Measurements from ENCODE around the gene FAIM2.
"Not testable (repeated sequence)": the region's sequence is repeated elsewhere in the genome, so short reads cannot be mapped to it uniquely, and the experiment has no call there.

The FAIM2 gene

DNA sequence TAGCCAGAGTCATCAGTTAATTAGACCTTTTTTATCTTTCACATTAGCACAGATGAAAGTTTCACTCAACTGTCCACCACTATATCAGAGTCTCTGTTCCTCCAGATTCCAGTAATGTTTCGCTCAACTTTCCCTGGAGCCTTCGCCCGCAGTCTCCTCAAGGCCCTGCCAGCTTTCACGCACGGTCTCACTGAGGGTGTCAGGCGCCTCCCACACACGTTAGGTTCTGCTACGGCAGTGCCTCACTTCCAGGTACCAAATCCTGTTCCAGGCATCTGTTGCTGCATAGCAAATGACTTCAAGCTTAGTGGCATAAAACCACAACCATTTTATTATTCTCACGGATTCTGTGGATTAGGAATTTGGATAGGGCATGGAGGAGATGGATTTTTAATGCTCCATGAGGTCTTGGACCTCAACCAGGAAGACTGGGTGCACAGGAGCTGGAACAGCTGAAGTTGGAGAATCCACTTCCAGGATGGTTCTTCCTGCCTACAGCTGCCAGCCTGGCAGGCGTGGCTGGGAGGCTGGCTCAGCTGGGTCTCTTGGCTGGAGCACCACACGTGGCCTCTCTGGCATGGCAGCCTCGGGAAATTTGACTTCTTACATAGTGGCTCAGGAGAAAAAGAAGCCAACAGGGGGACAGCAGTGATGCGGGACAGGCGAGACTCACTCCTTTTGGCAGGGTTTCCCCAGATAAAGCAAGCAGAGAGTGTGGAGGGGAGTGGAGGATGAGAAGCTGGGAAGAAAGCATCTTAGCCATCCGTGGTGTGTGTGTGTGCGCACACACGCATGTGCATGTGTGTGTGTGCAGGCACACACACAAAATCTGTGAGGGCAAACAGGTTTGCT lies 39.5 kb downstream of the FAIM2 start:
- no peak for DNase-seq (ENCODE audit: low spot score)

DNA sequence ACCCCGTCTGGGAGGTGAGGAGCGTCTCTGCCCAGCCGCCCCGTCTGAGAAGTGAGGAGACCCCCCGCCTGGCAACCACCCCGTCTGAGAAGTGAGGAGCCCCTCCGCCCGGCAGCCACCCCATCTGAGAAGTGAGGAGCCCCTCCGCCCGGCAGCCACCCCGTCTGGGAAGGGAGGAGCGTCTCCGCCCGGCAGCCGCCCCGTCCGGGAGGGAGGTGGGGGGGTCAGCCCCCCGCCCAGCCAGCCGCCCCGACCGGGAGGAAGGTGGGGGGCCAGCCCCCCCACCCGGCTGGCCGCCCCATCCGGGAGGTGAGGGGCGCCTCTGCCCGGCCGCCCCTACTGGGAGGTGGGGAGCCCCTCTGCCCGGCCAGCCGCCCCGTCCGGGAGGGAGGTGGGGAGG lies 42.8 kb downstream of the FAIM2 start:
- not testable (repeated sequence) for DNase-seq (ENCODE audit: low spot score)

DNA sequence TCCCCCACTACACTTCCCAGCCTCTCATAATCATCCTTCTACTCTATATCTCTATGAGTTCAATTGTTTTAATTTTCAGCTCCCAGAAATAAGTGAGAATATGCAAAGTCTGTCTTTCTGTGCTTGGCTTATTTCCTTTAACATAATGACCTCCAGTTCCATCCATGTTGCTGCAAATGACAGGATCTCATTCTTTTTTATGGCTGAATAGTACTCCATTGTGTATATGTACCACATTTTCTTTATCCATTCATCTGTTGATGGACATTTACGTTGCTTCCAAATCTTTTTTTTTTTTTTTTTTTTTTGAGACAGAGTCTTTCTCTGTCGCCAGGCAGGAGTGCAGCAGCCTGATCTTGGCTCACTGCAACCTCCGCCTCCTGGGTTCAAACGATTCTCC lies 47.8 kb downstream of the FAIM2 start:
- DNase-seq (ENCODE audit: low spot score): not testable (repeated sequence)

DNA sequence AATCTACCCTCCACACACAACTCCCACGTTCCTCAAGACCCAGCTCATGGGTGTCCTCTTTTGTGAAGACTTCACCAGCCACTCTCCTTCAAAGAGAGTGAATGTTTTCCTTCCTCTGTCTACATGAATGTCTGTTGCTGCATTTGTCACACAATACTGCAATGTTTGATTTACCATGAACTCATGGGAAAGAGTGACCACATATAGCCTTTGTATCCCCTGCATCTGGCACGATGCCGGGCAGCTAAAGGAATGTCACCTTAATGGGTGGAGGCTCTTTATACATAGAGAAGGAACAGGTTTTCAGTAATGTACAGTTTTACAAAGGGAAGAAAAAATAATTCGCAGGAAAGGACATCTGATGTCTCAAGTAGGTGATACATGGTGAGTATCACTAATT lies 48.7 kb downstream of the FAIM2 start:
- no peak for DNase-seq (ENCODE audit: low spot score)

DNA sequence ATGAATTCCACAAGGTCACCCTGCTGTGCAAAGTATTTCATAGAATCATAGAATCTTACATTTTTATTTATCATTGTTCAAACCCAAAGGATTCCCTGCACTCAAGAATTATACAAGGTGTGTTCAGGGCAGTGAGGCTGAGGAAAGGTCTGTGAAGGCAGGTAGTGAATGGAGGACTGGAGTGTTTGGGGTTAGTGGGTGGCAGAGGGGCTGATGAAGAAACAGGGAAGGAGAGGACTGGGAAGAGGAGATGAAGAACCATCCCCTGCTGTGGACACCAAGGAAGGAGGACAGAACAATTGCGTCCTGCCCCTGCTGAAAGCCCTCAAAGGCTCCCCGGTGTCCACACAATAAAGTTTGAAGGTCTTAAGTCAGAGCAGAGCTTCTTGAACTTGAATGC lies 50.0 kb downstream of the FAIM2 start:
- DNase-seq (ENCODE audit: low spot score): no peak

DNA sequence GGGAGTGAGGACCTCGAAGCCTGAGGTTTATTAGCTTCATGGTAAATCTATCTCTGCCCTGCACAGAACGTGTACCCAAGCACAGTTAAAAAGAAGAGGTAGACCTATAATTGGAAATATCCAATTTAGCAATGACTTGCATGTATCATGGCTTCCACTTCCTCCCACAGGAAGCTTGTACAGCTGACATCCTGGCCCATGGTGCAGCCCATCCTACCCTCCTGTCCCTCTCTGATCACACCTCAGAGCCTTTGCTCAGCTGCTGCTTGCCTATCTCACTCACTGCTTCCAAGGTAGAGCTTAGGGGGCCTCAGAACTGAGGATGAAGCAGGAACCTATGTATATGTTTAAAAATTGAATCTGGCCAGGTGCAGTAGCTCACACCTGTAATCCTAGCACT lies 56.5 kb downstream of the FAIM2 start:
- no peak for DNase-seq (ENCODE audit: low spot score)

DNA sequence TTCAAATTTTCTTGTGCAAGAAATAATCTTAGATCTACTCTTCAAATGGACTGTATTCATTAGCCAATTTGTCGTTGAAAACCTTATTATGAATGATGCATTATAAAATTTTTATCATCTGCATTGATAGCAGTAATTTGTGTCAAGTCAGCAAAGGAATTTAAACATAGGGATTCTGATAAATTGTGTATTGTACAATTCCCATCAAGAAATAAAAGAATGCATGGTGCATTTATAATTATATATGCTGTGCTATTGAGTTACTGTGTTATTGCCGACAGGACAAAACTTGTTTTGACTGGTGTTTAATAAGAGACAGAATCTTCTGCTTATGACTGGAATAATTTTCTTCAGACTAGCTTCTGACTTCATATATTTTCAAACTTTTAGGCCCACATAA lies 57.7 kb downstream of the FAIM2 start:
- DNase-seq (ENCODE audit: low spot score): no peak

DNA sequence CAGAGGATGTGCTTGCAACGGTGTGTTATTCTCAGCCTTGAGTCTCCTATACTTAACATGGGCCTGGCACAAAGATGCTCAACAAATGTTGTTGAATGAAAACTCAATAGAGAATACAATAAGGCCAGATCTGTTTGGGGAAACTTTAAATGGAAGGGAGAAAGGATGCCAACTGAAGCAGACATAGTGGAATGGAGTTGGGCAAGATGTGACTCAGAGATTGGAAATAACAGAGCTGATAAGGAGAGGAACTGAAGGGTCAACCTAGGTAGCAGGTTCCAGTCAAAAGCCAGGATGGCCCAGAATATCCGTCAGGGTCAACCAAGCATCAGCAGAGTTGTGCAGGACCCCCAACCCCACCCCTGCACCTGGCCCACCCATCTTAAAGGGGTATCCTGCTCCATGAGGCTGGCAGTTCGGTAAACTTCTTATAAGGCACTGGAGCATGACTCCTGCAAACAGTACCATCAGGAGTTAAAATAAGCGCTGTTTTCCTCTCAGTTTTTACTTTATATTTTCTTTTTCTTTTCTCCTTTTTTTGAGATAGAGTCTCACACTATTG lies 59.7 kb downstream of the FAIM2 start:
- DNase-seq (ENCODE audit: low spot score): no peak

DNA sequence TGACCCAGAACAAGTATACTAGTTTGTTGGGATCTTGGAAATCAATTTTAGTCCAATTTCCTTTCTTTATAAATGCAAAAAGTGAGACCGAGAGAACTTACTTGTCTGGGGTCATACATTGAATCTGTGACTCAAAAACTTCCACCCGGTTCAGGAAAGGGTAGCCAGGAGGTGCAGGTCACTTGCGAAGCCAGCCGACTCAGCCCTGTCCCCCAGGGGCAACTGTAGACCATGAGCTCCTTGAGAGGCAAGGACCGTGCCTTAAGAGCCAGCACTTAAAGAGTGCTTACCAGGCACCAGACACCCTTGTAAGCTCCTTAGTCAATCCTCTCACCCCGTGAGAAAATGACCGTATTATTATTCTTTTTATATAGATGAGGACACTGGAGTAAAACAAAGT lies 60.3 kb downstream of the FAIM2 start:
- DNase-seq (ENCODE audit: low spot score): no peak

DNA sequence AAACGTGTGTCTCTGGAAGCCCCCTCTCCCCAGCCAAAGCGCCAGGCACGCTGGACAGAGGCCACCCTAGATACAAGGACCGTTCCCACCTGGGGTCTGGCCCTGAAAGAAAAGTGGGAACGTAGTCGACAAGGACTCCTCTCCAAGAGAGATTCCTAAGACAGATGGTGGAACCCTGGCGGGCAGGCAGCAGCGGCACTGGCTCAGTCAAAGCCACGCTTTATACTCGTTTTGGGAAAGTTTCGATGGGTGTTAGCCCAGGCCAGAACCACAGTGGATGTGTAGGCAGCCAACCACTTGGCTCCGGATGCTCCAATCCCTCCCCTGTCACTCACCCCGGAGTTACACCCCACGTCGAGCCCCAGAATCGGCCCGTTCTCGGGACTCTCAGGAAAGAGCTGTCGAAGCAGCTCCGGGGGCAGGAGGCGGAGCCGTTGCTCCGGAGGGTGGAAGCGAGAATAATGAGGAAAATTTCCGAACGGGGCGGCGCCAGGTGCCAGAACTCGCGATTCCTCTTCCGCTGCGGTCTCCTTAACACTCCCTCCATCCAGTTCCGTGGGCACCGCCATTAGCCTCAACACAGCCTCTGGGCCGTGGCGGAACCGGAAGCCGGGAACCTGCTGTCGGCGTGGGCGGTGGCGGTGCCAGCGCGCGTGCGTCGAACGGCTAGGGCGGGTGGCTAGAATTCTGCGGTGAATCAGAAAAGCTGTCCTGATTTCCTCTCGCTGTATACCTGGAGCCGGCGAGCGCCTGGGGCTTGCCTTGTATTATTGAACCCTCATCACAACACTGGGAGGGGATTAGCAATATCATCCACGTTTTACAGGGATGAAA lies 61.0 kb downstream of the FAIM2 start, which contains the start of gene BCDIN3D:
BCDIN3D (minus strand) TSS at position 588 of the 834 bp plus-strand sequence; CDS start at position 569, 19 bp downstream.
- peak; percentile 83 for DNase-seq (ENCODE audit: low spot score)

DNA sequence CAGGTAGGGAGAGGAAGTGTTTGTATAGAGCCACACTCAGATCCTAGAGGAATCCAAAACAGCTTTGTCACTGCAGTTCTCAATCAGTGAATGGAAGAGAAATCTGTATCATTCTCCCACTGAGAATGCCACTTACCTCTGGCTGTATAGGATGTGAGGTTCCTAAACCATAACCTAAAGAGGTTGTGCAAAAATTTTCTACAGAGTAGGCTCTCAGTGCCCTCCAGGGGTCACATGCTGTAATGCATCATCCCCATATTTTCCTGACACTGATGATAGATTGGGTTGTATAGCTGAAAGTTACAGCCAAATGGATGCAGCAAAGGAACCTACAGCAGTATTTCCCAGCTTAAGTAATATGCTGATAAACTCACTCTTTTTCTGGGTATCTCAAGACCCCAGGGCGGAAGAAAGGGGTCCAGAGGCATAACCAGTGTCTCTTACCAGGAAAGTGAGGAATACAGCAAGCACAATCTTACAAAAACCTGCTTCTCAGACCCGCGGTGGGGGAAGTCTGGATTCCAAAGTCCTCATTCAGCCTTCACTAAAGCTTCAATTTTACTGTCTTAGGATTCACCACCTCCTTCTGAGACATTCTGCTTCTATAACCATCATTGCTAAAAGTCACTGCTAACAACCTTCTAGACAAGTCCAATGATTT lies 64.6 kb downstream of the FAIM2 start:
- peak; percentile 28 for DNase-seq (ENCODE audit: low spot score)

DNA sequence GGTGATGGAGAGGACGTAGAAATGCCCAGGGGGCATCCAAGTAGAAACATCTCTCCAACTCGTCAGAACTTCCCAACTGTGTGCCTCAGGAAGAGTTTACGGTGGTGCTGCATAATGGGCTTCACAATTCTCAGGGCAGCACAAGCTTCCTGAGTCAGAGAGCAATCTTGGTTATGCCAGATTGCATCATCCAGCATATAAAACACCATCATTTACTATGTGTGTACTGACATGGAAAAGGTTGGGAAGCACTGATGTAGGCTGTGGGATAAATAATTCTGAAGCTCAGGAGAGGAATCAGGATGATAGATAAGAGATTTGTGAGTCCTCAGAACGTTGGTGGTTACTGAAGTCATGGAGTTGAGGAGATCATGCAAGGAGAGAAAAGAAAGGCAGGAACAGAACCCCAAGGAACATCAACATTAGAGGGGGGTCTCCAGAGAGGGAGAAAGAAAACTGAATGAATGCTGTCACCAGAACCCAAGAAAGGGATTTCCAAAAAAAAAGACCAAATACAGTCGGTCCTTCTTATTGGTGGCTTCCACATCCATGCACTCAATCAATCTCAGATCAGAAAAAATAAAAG lies 70.8 kb downstream of the FAIM2 start:
- no peak for DNase-seq (ENCODE audit: low spot score)

DNA sequence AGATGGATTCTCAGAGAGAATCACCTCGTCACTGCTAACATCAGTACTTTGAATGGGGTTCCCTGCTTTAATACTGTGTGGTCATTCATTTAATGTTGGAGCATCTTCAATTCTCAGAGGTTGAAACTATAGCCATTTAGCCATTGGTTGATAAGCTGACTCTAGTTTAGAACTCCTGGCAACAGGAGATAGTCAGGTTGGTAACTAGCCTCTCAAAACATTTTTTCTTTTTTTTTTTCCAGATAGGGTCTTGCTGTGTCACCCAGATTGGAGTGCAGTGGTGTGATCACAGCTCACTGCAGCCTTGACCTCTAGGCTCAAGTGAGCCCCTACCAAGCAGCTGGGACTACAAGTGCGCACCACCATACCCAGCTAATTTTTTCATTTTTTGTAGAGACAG lies 72.0 kb downstream of the FAIM2 start:
- no peak for DNase-seq (ENCODE audit: low spot score)

DNA sequence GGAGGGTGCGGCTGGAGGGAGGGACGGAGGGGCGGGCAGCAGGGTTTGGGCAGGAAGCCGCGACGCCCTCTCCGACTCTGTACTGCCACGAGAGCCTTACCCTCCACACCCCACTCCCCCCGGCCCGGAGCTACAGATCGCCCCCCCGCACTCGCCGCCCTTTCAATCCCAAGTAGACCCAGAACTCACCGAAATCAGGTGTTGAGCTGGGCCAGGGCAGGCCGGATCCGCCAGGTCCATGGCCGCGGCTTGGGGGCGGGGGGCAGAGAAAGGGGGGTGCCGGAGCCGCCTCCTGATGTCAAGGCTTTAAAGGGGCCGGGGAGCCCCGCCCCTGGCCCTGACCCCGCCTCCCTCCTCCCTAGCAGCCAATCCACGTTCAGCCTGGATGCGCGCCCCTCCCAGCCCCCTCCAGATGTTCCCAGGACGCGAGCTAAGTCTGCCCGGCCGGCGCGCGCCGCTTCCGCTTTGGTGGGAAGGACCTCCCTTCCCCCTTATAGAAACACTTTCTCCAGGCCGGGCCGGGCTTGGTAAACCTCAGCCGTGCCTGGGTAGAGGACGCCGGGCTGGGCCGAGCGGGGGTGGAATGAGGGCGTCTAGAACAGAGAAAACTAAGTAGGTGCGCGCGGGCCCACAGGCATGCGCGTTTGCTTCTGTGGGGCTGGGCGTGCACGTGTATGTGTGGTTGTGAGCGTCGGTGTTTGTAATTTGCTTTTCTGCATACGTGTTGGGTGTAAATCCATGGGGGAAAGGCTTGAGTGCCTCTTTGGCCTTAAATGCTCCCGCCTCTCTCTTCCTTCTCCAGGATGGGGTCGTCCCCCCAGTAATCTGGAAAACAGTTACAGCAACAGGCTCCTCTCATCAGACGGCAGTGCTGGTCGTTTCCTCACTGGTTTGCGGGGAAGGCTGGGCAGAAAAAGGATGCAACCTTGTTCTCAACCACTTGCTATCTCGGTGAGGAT lies 75.3 kb downstream of the FAIM2 start, which contains the start of gene NCKAP5L:
NCKAP5L (minus strand) TSS at position 281 of the 959 bp plus-strand sequence. CDS start 24,369 bp downstream, outside the sequence.
- DNase-seq (ENCODE audit: low spot score): peak; percentile 68

DNA sequence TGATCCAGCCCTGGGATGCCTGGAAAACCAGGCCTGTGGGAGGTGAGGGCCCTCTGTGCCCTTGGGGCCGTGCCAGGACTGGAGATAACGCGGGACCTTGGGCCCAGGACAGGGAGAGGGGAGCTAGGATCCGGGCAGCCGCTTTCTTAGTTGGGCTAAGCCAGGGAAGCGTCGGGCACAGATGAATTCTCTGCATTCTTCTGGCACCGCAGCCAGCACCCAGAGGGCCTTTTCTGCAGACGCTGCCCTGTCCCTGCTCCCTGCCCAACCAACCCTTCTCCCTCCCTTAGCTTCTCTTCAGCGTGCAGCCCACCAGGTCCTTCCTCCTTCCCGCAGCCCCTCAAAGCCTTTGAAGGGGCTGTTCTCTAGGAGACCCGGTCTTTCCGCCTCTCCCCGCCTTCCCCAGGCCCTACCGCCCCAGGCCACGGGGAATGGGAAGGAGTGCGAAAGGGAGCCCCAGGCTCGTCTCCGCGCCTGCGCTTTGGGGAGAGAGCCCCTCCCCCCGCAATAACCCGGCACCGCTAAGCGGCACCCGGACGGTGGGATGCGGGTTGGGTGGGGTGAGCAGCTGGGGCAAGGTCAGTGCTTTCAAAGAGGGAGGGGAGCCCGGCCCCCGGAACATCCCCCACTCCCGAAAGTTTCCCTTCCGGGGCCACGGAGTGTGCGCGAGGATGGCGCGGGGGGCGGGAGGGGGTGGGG lies 76.2 kb downstream of the FAIM2 start:
- no peak for DNase-seq (ENCODE audit: low spot score)

DNA sequence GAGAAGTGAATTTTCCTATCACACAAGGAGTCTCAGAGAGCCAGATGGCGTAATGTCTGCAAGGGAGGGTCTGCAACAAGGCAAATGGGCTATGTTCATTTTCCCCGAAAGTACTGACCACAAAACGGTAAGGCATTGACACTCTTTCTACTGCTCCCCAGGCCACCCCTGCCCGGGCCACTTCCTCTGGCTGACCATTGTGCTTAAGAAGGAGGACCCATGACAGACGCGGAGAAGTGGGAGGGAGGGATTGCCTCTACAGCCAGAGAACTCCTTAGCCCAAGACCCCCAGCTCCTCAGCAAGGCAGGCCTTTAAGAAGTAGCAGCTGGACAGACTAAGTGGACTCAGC lies 76.7 kb downstream of the FAIM2 start:
- DNase-seq (ENCODE audit: low spot score): no peak

DNA sequence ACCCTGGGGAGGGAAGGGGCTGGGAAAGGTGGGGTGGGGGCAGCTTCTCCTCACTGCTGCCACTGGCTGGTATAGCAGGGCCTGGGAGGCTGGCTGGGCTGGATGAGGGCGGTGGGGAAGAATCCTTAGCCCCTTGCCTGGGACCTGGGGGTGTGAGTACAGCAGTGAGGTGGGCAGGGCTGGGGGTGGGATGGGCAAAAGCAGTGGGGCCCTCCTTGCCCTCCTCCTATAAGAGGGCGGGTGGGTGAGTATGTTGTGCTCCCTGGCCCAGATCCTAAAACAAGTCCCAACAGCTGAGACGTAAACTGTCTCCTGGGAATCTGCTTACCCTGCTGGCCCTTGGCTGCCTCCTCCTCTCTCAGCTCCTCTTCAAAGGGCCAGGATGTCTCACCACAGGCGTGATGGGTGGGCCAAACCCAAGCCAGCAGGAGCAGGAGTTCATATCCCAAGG lies 77.7 kb downstream of the FAIM2 start:
- no peak for DNase-seq (ENCODE audit: low spot score)

DNA sequence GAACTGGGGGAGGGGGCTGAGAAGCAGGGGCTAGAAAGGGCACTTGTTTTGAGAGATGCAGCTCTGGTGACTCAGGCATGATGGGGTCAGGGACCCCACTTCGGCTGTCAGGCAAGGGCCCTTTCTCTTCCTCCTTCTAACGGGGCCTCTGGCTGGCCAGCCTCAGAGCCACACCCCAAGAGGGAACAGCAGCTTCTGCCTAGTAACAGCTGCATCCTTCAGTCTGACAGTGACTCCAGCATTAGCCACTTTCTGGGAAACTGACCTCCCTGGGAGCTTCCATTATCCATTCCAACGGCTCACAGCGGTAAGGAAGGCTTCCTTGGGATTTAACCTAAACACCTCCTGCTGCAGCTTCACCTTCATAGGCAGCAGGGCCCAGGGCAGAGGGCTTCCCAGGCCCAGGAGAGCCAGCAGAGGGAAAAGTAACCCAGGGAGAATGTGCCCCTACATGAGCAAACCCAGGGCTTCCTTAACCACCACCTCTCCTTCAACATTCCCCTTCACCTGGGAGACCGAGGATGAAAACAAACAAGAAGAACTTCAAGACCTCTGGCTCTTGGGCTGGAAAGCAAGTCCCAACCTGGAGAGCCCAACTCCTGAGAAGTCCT lies 78.2 kb downstream of the FAIM2 start:
- no peak for DNase-seq (ENCODE audit: low spot score)

DNA sequence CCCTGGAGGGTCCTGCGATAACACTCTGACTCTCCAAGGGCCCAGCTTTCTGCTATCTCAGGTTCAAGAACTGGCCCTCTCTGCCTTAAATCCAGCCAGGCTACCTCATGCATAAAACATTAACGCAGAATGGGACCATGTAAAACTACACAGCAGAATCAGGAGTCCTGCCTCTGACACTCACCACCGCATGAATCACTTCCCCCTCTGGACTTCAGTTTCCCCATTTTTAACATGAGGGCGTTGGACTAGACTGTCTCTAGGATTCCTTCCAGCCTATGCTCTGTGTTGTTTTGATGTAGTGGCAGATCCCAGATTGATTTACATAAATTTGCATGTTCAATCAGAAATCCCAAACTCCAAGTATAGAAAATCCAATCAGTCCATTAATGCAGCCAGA lies 78.8 kb downstream of the FAIM2 start:
- DNase-seq (ENCODE audit: low spot score): no peak
